ENCODE data around the gene FAT1. TPM values are rescaled to one million over a fixed set of nuclear protein-coding genes. Genes with fewer than 3 reads are reported as not detected.

The FAT1 gene
- total and polyA plus RNA-seq, 3 donors from 2014 or later, result 51.5 to 157 (median 118) TPM

- DNase-seq, result no peak
- TF ChIP-seq CTCF (IDR thresholded peaks at IDR 0.05), result no peak
- TF ChIP-seq POLR2A (IDR thresholded peaks at IDR 0.05), result no peak
- no peak overlapping the region for H3K4me3 ChIP-seq
- H3K4me1 ChIP-seq, result peaks cover 13% of the 10 kb centered on the region
- 90 to 95% methylated on average over 6 of the region's 6 CpGs for WGBS, 2 donors
- H3K27me3 ChIP-seq, result no peaks in the 10 kb centered on the region
- intact Hi-C loops (cut with DNase I; ENCODE audit: low total_unique reads), result no loop called here
- no peaks in the 10 kb centered on the region for H3K9me3 ChIP-seq
- H3K36me3 ChIP-seq (ENCODE audit: low read depth, missing control alignments), result no peaks in the 10 kb centered on the region
- H3K27ac ChIP-seq, result no peak overlapping the region
Observed at GRCh38 chr4:186680641-186681040, 43.0 kb downstream of the FAT1 start.

GRCh38 chr4:186676531-186677161 is 47.0 kb downstream of the FAT1 start:
- Histone ChIP-seq H3K9me3 (no peaks in the 10 kb centered on the region), H3K4me3 (no peak overlapping the region), H3K4me1 (peaks cover 13% of the 10 kb centered on the region), H3K36me3 (ENCODE audit: low read depth, missing control alignments) (no peaks in the 10 kb centered on the region), H3K27ac (no peak overlapping the region), H3K27me3 (no peaks in the 10 kb centered on the region)
- TF ChIP-seq CTCF (IDR thresholded peaks at IDR 0.05) (no peak), POLR2A (IDR thresholded peaks at IDR 0.05) (no peak)
- no peak for DNase-seq
- intact Hi-C loops (cut with DNase I; ENCODE audit: low total_unique reads), result loop anchor here (10.0 kb wide), 1 partner anchor 48 kb away; the partner anchor contains the start of gene FAT1
- WGBS, 2 donors, result 61 to 62% methylated on average over 1 of the region's 1 CpG

- intact Hi-C loops (cut with DNase I; ENCODE audit: low total_unique reads), result loop anchor here (10.0 kb wide), 1 partner anchor 55 kb away; the partner anchor contains the start of gene FAT1
- H3K27me3 ChIP-seq, result no peaks in the 10 kb centered on the region
- no peak overlapping the region for H3K27ac ChIP-seq
- no peak for DNase-seq
- no peaks in the 10 kb centered on the region for H3K36me3 ChIP-seq (ENCODE audit: low read depth, missing control alignments)
- H3K4me1 ChIP-seq, result peaks cover 8% of the 10 kb centered on the region
- no peak for TF ChIP-seq POLR2A (IDR thresholded peaks at IDR 0.05)
- no peak for TF ChIP-seq CTCF (IDR thresholded peaks at IDR 0.05)
- H3K9me3 ChIP-seq, result no peaks in the 10 kb centered on the region
- 24 to 36% methylated on average over 5 of the region's 5 CpGs for WGBS, 2 donors
- H3K4me3 ChIP-seq, result no peak overlapping the region
Observed at GRCh38 chr4:186669735-186670134, 53.9 kb downstream of the FAT1 start.

- intact Hi-C loops (cut with DNase I; ENCODE audit: low total_unique reads), result no loop called here
- TF ChIP-seq POLR2A (IDR thresholded peaks at IDR 0.05), result no peak
- TF ChIP-seq CTCF (IDR thresholded peaks at IDR 0.05), result peak; percentile 40 to 54 (median 44)
- Histone ChIP-seq H3K4me1 (peaks cover 8% of the 10 kb centered on the region), H3K27me3 (no peaks in the 10 kb centered on the region), H3K36me3 (ENCODE audit: low read depth, missing control alignments) (no peaks in the 10 kb centered on the region), H3K4me3 (no peak overlapping the region), H3K27ac (no peak overlapping the region), H3K9me3 (no peaks in the 10 kb centered on the region)
- DNase-seq, result no peak
- WGBS, 2 donors, result 58 to 64% methylated on average over 17 to 21 of the region's 21 CpGs
Observed at GRCh38 chr4:186669159-186669731, 54.4 kb downstream of the FAT1 start.

- WGBS, 2 donors, result 58 to 73% methylated on average over 3 of the region's 3 CpGs
- intact Hi-C loops (cut with DNase I; ENCODE audit: low total_unique reads), result no loop called here
- H3K27ac ChIP-seq, result no peak overlapping the region
- no peak overlapping the region for H3K4me3 ChIP-seq
- DNase-seq, result no peak
- no peaks in the 10 kb centered on the region for H3K36me3 ChIP-seq (ENCODE audit: low read depth, missing control alignments)
- no peaks in the 10 kb centered on the region for H3K9me3 ChIP-seq
- no peaks in the 10 kb centered on the region for H3K27me3 ChIP-seq
- TF ChIP-seq POLR2A (IDR thresholded peaks at IDR 0.05) (no peak), CTCF (IDR thresholded peaks at IDR 0.05) (no peak)
- peaks cover 8% of the 10 kb centered on the region for H3K4me1 ChIP-seq
Observed at GRCh38 chr4:186666750-186667149, 56.9 kb downstream of the FAT1 start.

Data from testis (tissue), 3 donors.